Measurements from ENCODE around the gene CMTM1.
"Not testable (repeated sequence)": the region's sequence is repeated elsewhere in the genome, so short reads cannot be mapped to it uniquely, and the experiment has no call there.

Gene CMTM1

DNA sequence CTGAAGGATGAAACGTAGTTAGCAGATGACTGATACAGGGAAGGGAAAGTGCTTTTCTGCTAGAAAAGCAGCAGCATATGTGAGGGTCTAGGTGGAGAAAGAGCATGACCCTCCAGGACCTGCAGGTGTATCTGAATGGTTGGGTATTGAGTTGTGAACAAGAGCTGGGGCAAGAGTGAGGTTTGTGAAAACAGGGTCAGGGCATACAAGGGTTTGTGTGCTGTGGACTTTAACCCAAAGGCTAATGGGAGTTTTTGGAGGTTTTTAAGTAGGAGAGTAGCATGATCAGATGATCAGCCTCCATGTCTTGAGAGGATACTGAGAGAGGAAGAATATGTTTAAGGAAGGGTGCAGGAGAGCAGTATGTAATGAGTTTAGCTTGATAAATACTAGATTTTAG is 6.1 kb upstream of the CMTM1 start:
- no peak for DNase-seq (ENCODE audit: extremely low spot score, insufficient read length, low read depth)
- FAIRE-seq = no peak

DNA sequence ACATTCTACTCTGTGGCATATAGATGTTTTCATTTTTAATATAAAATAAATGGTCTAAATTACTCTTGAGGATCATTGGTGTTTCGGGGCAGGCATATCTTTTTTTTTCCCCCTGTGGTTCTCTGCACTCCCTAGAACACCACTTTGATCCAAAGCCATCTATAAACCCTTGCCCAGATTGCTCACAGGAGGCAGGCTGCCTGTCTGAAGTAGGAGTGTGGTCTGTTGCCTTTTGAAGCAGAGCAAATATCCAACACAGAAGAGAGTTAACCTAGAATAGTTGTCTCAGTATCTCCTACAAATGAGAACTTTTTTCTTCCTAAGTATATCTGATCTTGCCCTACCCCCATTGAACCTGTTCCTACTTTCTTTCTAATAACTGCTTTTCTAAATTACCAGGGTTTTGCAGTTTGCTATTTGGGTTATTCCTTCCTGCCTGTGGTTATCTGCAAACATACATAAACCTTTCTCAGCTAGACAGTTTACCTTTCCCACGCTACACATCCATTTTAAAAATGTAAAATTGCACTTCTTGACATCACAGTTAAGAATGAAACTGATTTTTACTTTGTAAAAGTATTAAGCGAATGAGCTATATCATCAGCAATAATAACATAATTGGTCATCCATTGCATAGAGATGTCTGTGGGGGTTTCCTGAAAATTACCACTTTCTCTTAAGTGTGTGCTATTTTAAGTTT is 4.7 kb upstream of the CMTM1 start:
- FAIRE-seq (peak; percentile 62), DNase-seq (ENCODE audit: extremely low spot score, insufficient read length, low read depth) (no peak)

- no peak for DNase-seq (ENCODE audit: extremely low spot score, insufficient read length, low read depth)
- no peak for FAIRE-seq
Measured at GRCh38 chr16:66562409-66562808, 3.8 kb upstream of the CMTM1 start.

GRCh38 chr16:66562986-66563385 is 3.3 kb upstream of the CMTM1 start:
- DNase-seq (ENCODE audit: extremely low spot score, insufficient read length, low read depth) (no peak), FAIRE-seq (no peak)

DNA sequence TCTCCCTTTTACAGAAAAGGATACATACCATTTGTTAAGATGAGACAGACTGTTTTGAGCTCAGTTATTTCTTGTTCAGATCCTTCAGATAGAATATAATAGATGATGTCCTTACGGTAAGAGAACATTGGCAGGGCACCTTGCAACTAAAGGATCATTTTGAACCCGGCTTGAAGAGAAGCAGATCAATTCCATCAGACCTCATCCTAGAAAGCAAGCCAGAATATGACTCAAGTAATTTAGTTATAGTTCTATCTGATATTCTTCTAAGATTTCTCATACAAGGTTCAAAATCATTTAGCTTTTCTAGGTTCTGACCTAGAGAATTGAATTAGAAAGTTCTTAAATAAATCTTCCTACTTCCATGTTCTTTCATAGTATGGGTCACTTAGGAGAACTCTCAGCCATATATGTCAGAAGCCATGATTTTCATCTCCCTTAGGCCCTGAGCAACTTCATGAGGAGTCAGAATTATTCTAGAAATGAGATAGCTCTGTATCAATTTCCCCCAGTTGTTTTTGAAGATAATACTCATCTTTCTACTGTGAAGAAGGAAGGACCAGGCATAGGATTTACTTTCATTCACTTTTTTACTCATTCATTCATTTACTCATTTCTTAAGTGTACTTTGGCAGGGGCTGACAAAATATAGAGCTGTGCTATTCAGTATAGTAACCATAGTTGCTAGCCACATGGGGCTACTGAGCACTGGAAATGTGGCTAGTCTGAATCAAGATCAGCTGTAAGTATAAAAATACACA is 2.5 kb upstream of the CMTM1 start:
- DNase-seq (ENCODE audit: extremely low spot score, insufficient read length, low read depth) = no peak
- FAIRE-seq = no peak

GRCh38 chr16:66567270-66567669 is 1.0 kb downstream of the CMTM1 start:
- FAIRE-seq; DNase-seq (ENCODE audit: extremely low spot score, insufficient read length, low read depth): not testable (repeated sequence)

DNA sequence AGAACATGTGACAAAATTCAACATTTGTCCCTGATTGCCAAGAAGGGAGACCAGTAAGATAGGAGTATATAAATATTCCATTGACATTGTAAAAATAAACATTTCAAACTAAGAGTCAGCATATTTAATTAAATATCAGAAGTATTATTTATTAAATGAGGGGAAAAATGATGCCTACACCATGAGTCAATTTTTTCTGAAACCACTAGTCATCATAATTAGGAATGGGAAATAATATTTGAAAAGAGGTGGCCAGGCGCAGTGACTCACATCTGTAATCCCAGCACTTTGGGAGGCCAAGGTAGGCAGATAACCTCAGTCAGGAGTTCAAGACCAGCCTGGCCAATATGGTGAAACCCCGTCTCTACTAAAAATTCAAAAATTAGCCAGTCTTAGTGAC is 2.1 kb downstream of the CMTM1 start:
- DNase-seq (ENCODE audit: extremely low spot score, insufficient read length, low read depth) (no peak), FAIRE-seq (no peak)

- DNase-seq (ENCODE audit: extremely low spot score, insufficient read length, low read depth) (no peak), FAIRE-seq (no peak)
Measured at GRCh38 chr16:66569131-66569530, 2.9 kb downstream of the CMTM1 start.

GRCh38 chr16:66569827-66570405 is 3.7 kb downstream of the CMTM1 start:
- DNase-seq (ENCODE audit: extremely low spot score, insufficient read length, low read depth) (no peak), FAIRE-seq (no peak)

- DNase-seq (ENCODE audit: extremely low spot score, insufficient read length, low read depth) (no peak), FAIRE-seq (no peak)
Measured at GRCh38 chr16:66572356-66572755, 6.1 kb downstream of the CMTM1 start.

DNA sequence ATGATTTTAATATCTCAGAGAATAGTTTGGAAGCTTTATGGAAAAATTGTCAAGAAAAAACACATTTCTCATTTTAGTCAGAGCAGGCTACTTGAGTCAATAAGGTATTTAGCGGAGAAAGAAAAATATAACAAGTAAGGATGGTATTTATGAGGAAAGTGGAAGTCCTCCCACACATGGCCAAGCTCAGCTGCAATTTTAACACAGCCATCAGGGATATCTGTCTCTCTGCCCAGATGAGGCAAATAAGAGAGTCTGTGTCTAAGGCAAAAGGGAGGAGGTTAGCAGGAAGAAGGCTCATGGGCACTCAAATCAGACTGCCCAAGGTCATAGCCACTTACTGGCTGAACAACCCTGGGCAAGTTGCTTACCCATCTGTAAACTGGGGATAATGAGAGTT is 7.8 kb downstream of the CMTM1 start:
- FAIRE-seq (no peak), DNase-seq (ENCODE audit: extremely low spot score, insufficient read length, low read depth) (no peak)

- no peak for FAIRE-seq
Measured at GRCh38 chr16:66574531-66574930, 8.3 kb downstream of the CMTM1 start.

GRCh38 chr16:66575060-66575459 is 8.8 kb downstream of the CMTM1 start:
- DNase-seq (ENCODE audit: extremely low spot score, insufficient read length, low read depth) (no peak), FAIRE-seq (no peak)

More at GRCh38 chr16:66574531-66574930, 8.3 kb downstream of the CMTM1 start:
- no peak for DNase-seq (ENCODE audit: extremely low spot score, insufficient read length, low read depth)

- FAIRE-seq (no peak), DNase-seq (ENCODE audit: extremely low spot score, insufficient read length, low read depth) (no peak)
Measured at GRCh38 chr16:66576296-66576695, 10.1 kb downstream of the CMTM1 start.

GRCh38 chr16:66578651-66579531 is 12.7 kb downstream of the CMTM1 start, which contains the start of gene CMTM2:
CMTM2 (plus strand) TSS chr16:66579463; CDS start chr16:66579608, 145 bp downstream.
- no peak for DNase-seq (ENCODE audit: extremely low spot score, insufficient read length, low read depth)
- no peak for FAIRE-seq

DNA sequence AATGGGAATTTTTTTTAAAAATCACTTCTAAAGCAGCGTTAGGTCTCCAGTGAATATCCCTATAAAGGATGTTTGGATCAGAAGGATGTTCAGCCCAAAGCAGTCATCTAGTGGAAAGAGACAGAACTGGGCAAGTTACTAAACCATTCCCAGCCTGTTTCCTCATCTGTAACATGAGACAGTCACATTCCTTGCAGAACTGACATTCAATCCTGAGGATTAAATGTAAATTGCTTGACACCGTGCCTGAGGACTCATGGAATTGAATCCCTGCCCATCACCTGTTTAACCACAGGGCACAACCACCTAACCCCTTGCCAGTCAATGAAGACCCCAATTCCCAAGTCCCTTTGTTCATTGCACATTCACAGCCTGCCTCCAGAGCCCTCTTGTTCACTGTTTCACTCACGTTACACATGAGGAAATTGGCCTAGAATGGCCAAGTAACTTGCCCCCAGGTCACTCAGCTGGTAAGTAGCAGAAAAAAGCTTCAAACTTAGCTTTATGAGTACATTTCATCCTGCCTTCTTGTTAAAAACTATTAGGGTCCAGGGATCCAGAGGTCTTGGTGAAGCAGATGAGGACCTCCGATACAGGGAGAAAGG is 14.5 kb downstream of the CMTM1 start:
- DNase-seq (ENCODE audit: extremely low spot score, insufficient read length, low read depth) (no peak), FAIRE-seq (no peak)

DNA sequence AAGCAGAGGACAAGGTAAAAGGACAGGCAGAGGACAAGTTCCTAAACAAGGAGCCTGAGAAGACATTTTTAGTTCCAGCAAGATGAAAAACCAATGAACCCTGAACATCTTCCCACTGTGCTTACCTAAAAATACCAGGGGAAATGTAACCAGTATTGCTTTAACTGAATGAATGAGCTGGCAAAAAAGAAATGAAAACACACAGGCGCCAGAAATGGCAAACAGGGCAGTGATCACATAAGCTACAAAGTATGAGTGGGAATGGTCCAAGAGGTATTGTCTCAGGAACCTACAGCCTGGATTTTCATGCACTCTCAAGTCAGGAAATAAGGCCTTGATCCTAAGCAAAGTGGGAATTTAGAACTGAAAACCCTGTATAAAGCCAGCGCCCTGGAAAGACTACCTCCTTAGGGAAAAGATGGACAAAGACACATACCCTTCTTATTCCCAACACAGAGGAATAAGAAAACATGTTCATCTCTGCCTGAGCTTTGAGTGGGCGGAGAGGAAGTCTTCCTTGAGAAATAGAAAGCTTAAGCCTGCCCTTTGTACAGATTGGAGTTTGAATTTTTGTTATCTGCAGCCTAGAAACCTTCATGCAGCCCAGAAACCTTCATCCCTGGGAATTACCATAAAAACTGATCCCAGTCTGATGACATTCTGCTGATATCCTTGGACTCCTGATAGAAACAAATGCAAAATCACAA is 15.2 kb downstream of the CMTM1 start:
- DNase-seq (ENCODE audit: extremely low spot score, insufficient read length, low read depth) (no peak), FAIRE-seq (no peak)

GRCh38 chr16:66585481-66586239 is 19.4 kb downstream of the CMTM1 start:
- FAIRE-seq = no peak
- DNase-seq (ENCODE audit: extremely low spot score, insufficient read length, low read depth) = no peak

Data from GM18507 (cell line).